MCF 10A (cell line): Measurements from ENCODE around the gene CORO1C. TPM values are rescaled to one million over a fixed set of nuclear protein-coding genes. Genes with fewer than 3 reads are reported as not detected.
A peak's percentile ranks its signal among the peaks of the same experiment; 100 is the strongest.

Source experiments
- BruUV-seq: library from RNA; stranded (reverse); fragments of 400-500 nt; replicated peaks from 2 replicates; lab custom pipeline; 2021; lab: Mats Ljungman, UMichigan
- CTCF ChIA-PET: fragments of 300-600 bp; sonication (Branson Sonifier 250); formaldehyde crosslinking; extraction: SDS; loops from one replicate; lab custom pipeline; 2021; ENCODE audit warnings: antibody characterized with exemption, inconsistent platforms; lab: Yijun Ruan, JAX
- POLR2A ChIA-PET: fragments of 300-600, 350-650 bp; sonication (Branson Sonifier 250); formaldehyde crosslinking; extraction: SDS; loops from one replicate; lab custom pipeline; 2020; ENCODE audit warnings: antibody characterized with exemption, inconsistent platforms; lab: Yijun Ruan, JAX
- DNase-seq: peaks from one replicate; pipeline ENCODE4 v3.0.0-alpha.2; 2018; ENCODE audit not compliant: unreplicated experiment
- H3K27ac Mint-ChIP-seq: one replicate; pipeline ENCODE4 v1.8.0; 2022; ENCODE audit warnings: mild to moderate bottlenecking, low read depth, mixed read lengths; ENCODE audit not compliant: unreplicated experiment
- H3K27me3 Mint-ChIP-seq: one replicate; pipeline ENCODE4 v1.8.0; 2022; ENCODE audit warnings: mixed read lengths; ENCODE audit not compliant: insufficient read depth, unreplicated experiment
- H3K36me3 Mint-ChIP-seq: one replicate; pipeline ENCODE4 v1.8.0; 2022; ENCODE audit warnings: mild to moderate bottlenecking, moderate library complexity, mixed read lengths; ENCODE audit not compliant: insufficient read depth, unreplicated experiment
- H3K4me1 Mint-ChIP-seq: one replicate; pipeline ENCODE4 v1.8.0; 2022; ENCODE audit warnings: mixed read lengths; ENCODE audit not compliant: insufficient read depth, unreplicated experiment
- H3K4me3 Mint-ChIP-seq: one replicate; pipeline ENCODE4 v1.8.0; 2022; ENCODE audit warnings: mild to moderate bottlenecking, moderate library complexity, mixed read lengths; ENCODE audit not compliant: unreplicated experiment
- H3K9me3 Mint-ChIP-seq: one replicate; pipeline ENCODE4 v1.8.0; 2022; ENCODE audit warnings: mixed read lengths; ENCODE audit not compliant: unreplicated experiment
- intact Hi-C: fragments of 100-400 bp; cut with micrococcal nuclease; formaldehyde crosslinking; loops from 2 replicates; pipeline ENCODE4 v1.14.1; 2022
- total RNA-seq: library from RNA; stranded (reverse); gene quantifications from 2 replicates; pipeline ENCODE4 v1.2.3, GENCODE V29; 2022
- TF ChIP-seq, protein P1 (sequence below): fragments of 200-600 bp; IDR thresholded peaks from one replicate; pipeline ENCODE4 v1.8.0; 2022; ENCODE audit warnings: antibody characterized with exemption, mild to moderate bottlenecking; ENCODE audit not compliant: unreplicated experiment

The CORO1C gene
- total RNA-seq, 1 experiment from 2014 or later, result 130 TPM

DNA sequence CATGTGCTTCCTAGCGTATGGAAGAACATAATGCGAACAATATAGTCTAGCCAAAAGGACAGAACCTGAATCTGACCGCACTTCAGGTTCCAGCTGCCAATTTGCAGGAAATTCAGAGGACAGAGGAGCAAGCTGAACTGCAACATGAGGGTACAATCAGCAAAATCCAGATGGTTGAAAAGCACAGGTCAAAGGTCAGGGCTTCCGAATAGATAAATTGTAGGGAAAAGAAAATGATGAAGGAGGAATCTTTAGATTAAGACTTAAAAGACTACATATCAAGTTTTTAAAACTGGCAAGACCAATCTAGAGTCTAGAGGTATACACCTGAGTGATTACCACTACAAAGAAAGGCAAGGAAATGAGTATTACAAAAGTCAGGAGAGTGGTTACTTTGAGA lies 55.5 kb downstream of the CORO1C start:
- H3K9me3 Mint-ChIP-seq, result no peaks in the 10 kb centered on the region
- peaks cover 48% of the 10 kb centered on the region for H3K36me3 Mint-ChIP-seq
- peak overlapping the region; percentile 25 for H3K27ac Mint-ChIP-seq
- intact Hi-C loops, result no loop called here
- ChIA-PET CTCF (no interaction called here), POLR2A (no interaction called here)
- H3K4me1 Mint-ChIP-seq, result peaks cover 1% of the 10 kb centered on the region
- BruUV-seq, result no TSS peak
- TF ChIP-seq, protein P1, sequence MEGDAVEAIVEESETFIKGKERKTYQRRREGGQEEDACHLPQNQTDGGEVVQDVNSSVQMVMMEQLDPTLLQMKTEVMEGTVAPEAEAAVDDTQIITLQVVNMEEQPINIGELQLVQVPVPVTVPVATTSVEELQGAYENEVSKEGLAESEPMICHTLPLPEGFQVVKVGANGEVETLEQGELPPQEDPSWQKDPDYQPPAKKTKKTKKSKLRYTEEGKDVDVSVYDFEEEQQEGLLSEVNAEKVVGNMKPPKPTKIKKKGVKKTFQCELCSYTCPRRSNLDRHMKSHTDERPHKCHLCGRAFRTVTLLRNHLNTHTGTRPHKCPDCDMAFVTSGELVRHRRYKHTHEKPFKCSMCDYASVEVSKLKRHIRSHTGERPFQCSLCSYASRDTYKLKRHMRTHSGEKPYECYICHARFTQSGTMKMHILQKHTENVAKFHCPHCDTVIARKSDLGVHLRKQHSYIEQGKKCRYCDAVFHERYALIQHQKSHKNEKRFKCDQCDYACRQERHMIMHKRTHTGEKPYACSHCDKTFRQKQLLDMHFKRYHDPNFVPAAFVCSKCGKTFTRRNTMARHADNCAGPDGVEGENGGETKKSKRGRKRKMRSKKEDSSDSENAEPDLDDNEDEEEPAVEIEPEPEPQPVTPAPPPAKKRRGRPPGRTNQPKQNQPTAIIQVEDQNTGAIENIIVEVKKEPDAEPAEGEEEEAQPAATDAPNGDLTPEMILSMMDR, result no peak
- DNase-seq, result no peak
- H3K4me3 Mint-ChIP-seq, result no peak overlapping the region
- no peaks in the 10 kb centered on the region for H3K27me3 Mint-ChIP-seq

DNA sequence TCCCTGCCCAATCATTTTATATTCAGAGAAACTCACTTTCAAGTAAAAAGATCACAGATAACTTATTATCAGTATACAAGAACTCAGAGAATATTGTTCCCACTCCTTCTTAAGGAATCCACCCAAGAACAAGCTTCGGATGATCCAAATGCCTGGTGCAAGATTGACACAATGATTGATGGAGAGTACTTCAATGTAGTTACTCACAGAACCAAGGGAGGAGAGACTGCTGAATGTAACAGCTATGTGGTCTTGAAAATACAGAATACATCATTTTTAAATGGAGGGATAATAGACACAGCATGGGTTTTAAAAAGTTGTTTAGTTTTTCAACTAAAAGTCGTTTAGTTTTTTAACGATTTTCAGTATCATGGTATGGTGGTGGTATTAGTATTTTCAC lies 59.3 kb downstream of the CORO1C start:
- ChIA-PET POLR2A (interaction anchor here (0.6 to 2.9 kb wide), 4 partner anchors 13 to 168 kb away, joined by 3 to 10 read pairs (median 6); no protein-coding TSS in a partner anchor), CTCF (no interaction called here)
- no peaks in the 10 kb centered on the region for H3K27me3 Mint-ChIP-seq
- H3K4me1 Mint-ChIP-seq, result peaks cover 9% of the 10 kb centered on the region
- TF ChIP-seq, protein P1, result no peak
- BruUV-seq, result no TSS peak
- peaks cover 41% of the 10 kb centered on the region for H3K36me3 Mint-ChIP-seq
- no peak overlapping the region for H3K27ac Mint-ChIP-seq
- intact Hi-C loops, result no loop called here
- DNase-seq, result no peak
- H3K4me3 Mint-ChIP-seq, result no peak overlapping the region
- H3K9me3 Mint-ChIP-seq, result no peaks in the 10 kb centered on the region

DNA sequence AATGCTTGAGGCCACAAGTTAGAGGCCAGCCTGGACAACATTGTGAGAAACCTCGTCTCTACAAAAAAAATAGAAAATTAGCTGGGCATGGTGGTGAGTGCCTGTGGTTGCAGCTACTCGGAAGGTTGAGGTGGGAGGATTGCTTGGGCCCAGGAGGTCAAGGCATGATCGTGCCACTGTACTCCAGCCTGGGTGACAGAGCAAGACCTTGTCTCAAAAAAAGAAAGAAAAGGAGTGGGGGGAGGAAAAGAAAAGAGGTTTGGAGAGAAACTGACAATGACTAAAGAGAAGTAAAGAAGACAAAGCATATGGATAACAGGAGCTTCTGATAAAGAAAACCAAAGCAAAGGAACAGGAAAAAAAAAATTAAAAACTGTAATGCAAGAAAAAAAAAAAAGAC lies 60.2 kb downstream of the CORO1C start:
- Mint-ChIP-seq H3K4me3 (no peak overlapping the region), H3K27ac (peak overlapping the region; percentile 70)
- BruUV-seq, result no TSS peak

DNA sequence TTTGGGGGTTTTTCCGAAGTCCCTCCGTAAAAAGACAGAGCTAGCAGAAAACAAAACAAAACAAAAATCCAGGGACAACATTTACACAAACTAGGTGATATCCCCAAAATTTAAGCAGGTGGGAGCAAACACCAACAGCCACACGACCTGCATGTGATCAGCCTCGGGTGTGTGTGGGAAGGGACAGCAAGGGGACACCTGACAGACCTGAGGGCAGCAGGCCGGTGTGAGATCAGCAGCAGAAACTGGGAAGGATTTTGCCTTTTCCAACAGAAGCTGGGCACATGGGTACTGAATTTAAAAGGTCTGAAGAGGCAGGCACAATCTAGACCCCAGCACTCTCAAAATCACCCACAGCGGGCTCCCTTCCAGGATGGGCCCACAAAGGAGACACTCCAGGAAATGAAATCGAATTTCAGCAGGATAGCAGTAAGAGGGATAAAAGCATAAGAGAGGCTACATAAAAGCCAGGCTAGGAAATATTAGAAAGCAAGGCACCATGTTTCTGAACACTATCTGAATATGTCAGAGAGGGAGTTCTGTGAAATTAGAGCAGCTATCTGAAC lies 61.2 kb downstream of the CORO1C start:
- Mint-ChIP-seq H3K36me3 (peaks cover 29% of the 10 kb centered on the region), H3K27me3 (no peaks in the 10 kb centered on the region), H3K27ac (peak overlapping the region; percentile 70), H3K4me3 (no peak overlapping the region), H3K4me1 (peaks cover 18% of the 10 kb centered on the region), H3K9me3 (no peaks in the 10 kb centered on the region)
- no TSS peak for BruUV-seq
- ChIA-PET POLR2A (interaction anchor here (0.9 to 6.6 kb wide), 6 partner anchors 16 to 806 kb away, joined by 3 to 65 read pairs (median 5); no protein-coding TSS in a partner anchor), CTCF (interaction anchor here (0.6 to 12.5 kb wide), 4 partner anchors 10 to 281 kb away, joined by 3 to 296 read pairs (median 13); no protein-coding TSS in a partner anchor)
- TF ChIP-seq, protein P1, result no peak
- no peak for DNase-seq
- intact Hi-C loops, result no loop called here

More for the DNA sequence above, 60.2 kb downstream of the CORO1C start:
- Mint-ChIP-seq H3K9me3 (no peaks in the 10 kb centered on the region), H3K36me3 (peaks cover 34% of the 10 kb centered on the region), H3K27me3 (no peaks in the 10 kb centered on the region), H3K4me1 (peaks cover 14% of the 10 kb centered on the region)
- no peak for DNase-seq
- POLR2A ChIA-PET, result interaction anchor here (0.6 to 2.9 kb wide), 6 partner anchors 14 to 169 kb away, joined by 3 to 12 read pairs (median 5); no protein-coding TSS in a partner anchor
- CTCF ChIA-PET, result interaction anchor here (0.6 to 12.5 kb wide), 2 partner anchors 114 to 131 kb away, joined by 3 to 296 read pairs; no protein-coding TSS in a partner anchor
- TF ChIP-seq, protein P1, result no peak
- intact Hi-C loops, result no loop called here
